ENCODE measurements around the gene ABCC4. TPM values are rescaled to one million over a fixed set of nuclear protein-coding genes. Genes with fewer than 3 reads are reported as not detected.

The ABCC4 gene
- total and polyA plus RNA-seq, 2 experiments from 2014 or later = 9.8 to 23.3 TPM

GRCh38 chr13:95234242-95234641 is 67.0 kb downstream of the ABCC4 start:
- Histone ChIP-seq H2AFZ (no peak overlapping the region), H3K36me3 (replicated peaks; ENCODE audit: insufficient read depth, low read depth) (no peaks in the 10 kb centered on the region), H3K27me3 (no peaks in the 10 kb centered on the region), H3K9me3 (ENCODE audit: low read depth) (no peaks in the 10 kb centered on the region), H3K4me2 (no peak overlapping the region), H3K9me2 (replicated peaks; ENCODE audit: insufficient read depth) (no peaks in the 10 kb centered on the region), H3K4me1 (ENCODE audit: insufficient read depth) (no peaks in the 10 kb centered on the region), H4K20me1 (ENCODE audit: insufficient read depth, poor library complexity, severe bottlenecking) (no peaks in the 10 kb centered on the region), H3K4me3 (no peak overlapping the region), H3K27ac (no peak overlapping the region), H3K79me2 (no peaks in the 10 kb centered on the region)
- DNase-seq (ENCODE audit: low spot score) = no peak
- no peak for TF ChIP-seq EZH2 (IDR thresholded peaks at IDR 0.05; ENCODE audit: borderline replicate concordance)
- TF ChIP-seq EZH2phosphoT487 (IDR thresholded peaks at IDR 0.05; ENCODE audit: low read depth, severe bottlenecking, unreplicated experiment) = no peak
- no peak for TF ChIP-seq CTCF (IDR thresholded peaks at IDR 0.05; ENCODE audit: poor library complexity)
- 86% methylated on average over 2 of the region's 2 CpGs for WGBS (ENCODE audit: low lambda C conversion rate, missing lambda C conversion rate)

- no peaks in the 10 kb centered on the region for H3K9me3 ChIP-seq (ENCODE audit: low read depth)
- H4K20me1 ChIP-seq (ENCODE audit: insufficient read depth, poor library complexity, severe bottlenecking) = no peaks in the 10 kb centered on the region
- H3K4me2 ChIP-seq = no peak overlapping the region
- no peaks in the 10 kb centered on the region for H3K9me2 ChIP-seq (replicated peaks; ENCODE audit: insufficient read depth)
- H3K36me3 ChIP-seq (replicated peaks; ENCODE audit: insufficient read depth, low read depth) = no peaks in the 10 kb centered on the region
- 69% methylated on average over 4 of the region's 4 CpGs for WGBS (ENCODE audit: low lambda C conversion rate, missing lambda C conversion rate)
- no peak for DNase-seq (ENCODE audit: low spot score)
- H3K79me2 ChIP-seq = no peaks in the 10 kb centered on the region
- peak; percentile 95 for TF ChIP-seq EZH2phosphoT487 (IDR thresholded peaks at IDR 0.05; ENCODE audit: low read depth, severe bottlenecking, unreplicated experiment)
- no peak for TF ChIP-seq CTCF (IDR thresholded peaks at IDR 0.05; ENCODE audit: poor library complexity)
- TF ChIP-seq EZH2 (IDR thresholded peaks at IDR 0.05; ENCODE audit: borderline replicate concordance) = no peak
- H3K4me1 ChIP-seq (ENCODE audit: insufficient read depth) = no peaks in the 10 kb centered on the region
- H3K4me3 ChIP-seq = no peak overlapping the region
- H2AFZ ChIP-seq = no peak overlapping the region
- no peak overlapping the region for H3K27ac ChIP-seq
- H3K27me3 ChIP-seq = no peaks in the 10 kb centered on the region
Observed at GRCh38 chr13:95233026-95233635, 68.1 kb downstream of the ABCC4 start.

GRCh38 chr13:95231393-95231792 is 69.9 kb downstream of the ABCC4 start:
- WGBS (ENCODE audit: low lambda C conversion rate, missing lambda C conversion rate) = 84% methylated on average over 9 of the region's 9 CpGs
- Histone ChIP-seq H2AFZ (no peak overlapping the region), H3K4me2 (no peak overlapping the region), H3K79me2 (no peaks in the 10 kb centered on the region), H3K4me3 (no peak overlapping the region), H3K9me3 (ENCODE audit: low read depth) (no peaks in the 10 kb centered on the region), H3K27ac (no peak overlapping the region), H3K4me1 (ENCODE audit: insufficient read depth) (no peaks in the 10 kb centered on the region), H3K27me3 (no peaks in the 10 kb centered on the region), H3K9me2 (replicated peaks; ENCODE audit: insufficient read depth) (no peaks in the 10 kb centered on the region), H4K20me1 (ENCODE audit: insufficient read depth, poor library complexity, severe bottlenecking) (no peaks in the 10 kb centered on the region), H3K36me3 (replicated peaks; ENCODE audit: insufficient read depth, low read depth) (no peaks in the 10 kb centered on the region)
- DNase-seq (ENCODE audit: low spot score) = no peak
- TF ChIP-seq EZH2phosphoT487 (IDR thresholded peaks at IDR 0.05; ENCODE audit: low read depth, severe bottlenecking, unreplicated experiment) (no peak), CTCF (IDR thresholded peaks at IDR 0.05; ENCODE audit: poor library complexity) (no peak), EZH2 (IDR thresholded peaks at IDR 0.05; ENCODE audit: borderline replicate concordance) (no peak)

All from hepatocyte (in vitro differentiated cells).